Measurements from ENCODE around the gene CD300C. TPM values are rescaled to one million over a fixed set of nuclear protein-coding genes. Genes with fewer than 3 reads are reported as not detected.
"Not testable (repeated sequence)": the region's sequence is repeated elsewhere in the genome, so short reads cannot be mapped to it uniquely, and the experiment has no call there.

The CD300C gene
- polyA plus RNA-seq, 1 experiment, result not detected

DNA sequence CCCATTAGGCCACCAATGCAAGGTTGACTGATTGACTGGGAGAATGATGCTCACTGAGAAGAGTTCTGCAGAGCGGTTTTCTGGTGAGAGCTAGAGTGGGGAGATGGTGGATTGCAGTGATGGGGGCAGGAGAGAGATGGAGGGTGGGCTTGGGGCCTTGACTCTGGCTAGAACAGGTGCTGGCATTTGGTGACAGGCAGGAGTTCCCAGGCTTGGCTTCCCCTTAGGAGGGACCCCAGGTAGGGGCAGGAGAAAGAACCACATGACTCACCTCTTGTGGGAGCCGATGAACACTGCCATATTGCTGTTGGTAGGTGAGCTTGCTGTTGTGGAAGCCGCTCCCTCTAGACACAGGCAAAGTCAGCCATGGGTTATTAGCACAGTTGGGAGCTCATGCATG is 22.6 kb downstream of the CD300C start:
- ChIA-PET POLR2A (no interaction called here), CTCF (no interaction called here)
- DNase-seq (ENCODE audit: low read depth, low spot score), result no peak
- Histone ChIP-seq H3K4me3 (ENCODE audit: low read depth, low read length) (no peak overlapping the region), H3K27ac (ENCODE audit: low read depth, low read length) (no peak overlapping the region), H3K27me3 (ENCODE audit: control insufficient read depth, insufficient read depth, low read length) (no peaks in the 10 kb centered on the region), H3K9me3 (ENCODE audit: control insufficient read depth, insufficient read depth, low read length) (peaks cover 30% of the 10 kb centered on the region)
- TF ChIP-seq, protein P1, sequence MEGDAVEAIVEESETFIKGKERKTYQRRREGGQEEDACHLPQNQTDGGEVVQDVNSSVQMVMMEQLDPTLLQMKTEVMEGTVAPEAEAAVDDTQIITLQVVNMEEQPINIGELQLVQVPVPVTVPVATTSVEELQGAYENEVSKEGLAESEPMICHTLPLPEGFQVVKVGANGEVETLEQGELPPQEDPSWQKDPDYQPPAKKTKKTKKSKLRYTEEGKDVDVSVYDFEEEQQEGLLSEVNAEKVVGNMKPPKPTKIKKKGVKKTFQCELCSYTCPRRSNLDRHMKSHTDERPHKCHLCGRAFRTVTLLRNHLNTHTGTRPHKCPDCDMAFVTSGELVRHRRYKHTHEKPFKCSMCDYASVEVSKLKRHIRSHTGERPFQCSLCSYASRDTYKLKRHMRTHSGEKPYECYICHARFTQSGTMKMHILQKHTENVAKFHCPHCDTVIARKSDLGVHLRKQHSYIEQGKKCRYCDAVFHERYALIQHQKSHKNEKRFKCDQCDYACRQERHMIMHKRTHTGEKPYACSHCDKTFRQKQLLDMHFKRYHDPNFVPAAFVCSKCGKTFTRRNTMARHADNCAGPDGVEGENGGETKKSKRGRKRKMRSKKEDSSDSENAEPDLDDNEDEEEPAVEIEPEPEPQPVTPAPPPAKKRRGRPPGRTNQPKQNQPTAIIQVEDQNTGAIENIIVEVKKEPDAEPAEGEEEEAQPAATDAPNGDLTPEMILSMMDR (IDR thresholded peaks at IDR 0.05; ENCODE audit: low read depth, low read length), result no peak

DNA sequence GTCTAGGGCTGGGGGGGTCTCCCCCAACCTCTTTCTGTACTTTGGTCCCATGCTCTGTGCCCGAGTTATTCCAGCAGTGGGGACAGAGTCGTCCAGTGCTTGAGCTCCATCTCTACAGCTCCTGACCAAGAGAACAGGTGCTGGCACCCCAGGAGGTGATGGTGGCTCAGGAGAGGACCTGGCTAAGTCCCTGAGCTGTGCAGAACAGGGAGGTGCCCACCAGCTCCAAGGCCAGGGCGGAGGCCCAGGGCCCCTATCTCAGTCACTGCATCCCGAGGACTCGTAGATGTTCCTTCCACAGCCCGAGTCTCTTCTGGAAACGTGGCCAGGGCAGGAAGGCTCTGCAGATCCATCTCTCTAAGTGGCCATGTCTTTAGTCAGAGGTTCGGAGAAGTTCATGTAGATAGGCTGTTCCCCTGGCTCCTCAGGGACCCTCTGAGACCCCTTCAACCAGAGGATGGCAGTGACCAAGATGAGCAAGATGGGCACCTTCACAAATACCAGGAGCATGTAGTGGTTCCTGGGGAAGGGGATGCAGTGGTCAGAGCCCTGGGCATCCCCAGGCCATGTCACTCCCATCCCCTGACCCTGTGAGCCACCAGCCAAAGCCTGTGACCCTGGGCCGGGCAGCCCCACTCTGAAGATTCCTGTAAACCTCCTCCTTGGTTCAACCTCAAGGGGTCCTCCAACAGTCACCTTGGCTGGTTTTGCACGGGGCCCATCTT is 23.4 kb downstream of the CD300C start:
- peaks cover 30% of the 10 kb centered on the region for H3K9me3 ChIP-seq (ENCODE audit: control insufficient read depth, insufficient read depth, low read length)
- TF ChIP-seq, protein P1 (IDR thresholded peaks at IDR 0.05; ENCODE audit: low read depth, low read length), result no peak
- ChIA-PET POLR2A (no interaction called here), CTCF (no interaction called here)
- H3K27ac ChIP-seq (ENCODE audit: low read depth, low read length), result no peak overlapping the region
- H3K27me3 ChIP-seq (ENCODE audit: control insufficient read depth, insufficient read depth, low read length), result no peaks in the 10 kb centered on the region
- H3K4me3 ChIP-seq (ENCODE audit: low read depth, low read length), result no peak overlapping the region
- no peak for DNase-seq (ENCODE audit: low read depth, low spot score)

DNA sequence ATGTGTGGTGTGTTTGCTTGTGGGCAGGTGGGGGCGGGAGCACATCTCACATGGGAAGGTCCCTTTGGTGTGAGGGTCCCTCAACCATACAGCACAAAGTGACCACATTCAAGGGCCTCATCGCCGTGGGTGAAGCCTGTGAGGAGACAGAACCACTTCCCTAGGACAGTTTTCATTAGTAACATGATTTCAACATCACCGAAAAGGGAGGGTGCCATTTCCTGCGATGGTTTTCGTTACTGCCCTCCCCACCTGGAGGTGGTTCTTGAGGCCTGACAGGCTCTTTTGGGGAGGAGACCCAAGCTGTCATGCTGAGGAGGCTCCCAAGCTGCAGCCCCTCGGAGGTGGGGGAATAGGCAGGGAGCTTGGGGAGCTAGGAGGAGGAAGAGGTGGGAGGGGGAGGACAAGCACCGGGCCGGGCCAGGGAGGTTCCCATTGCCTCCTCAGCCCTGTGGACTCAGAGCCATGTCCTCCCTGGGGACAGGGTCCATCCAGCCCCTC is 24.2 kb downstream of the CD300C start:
- DNase-seq (ENCODE audit: low read depth, low spot score), result no peak
- ChIA-PET POLR2A (no interaction called here), CTCF (no interaction called here)
- H3K27ac ChIP-seq (ENCODE audit: low read depth, low read length), result no peak overlapping the region
- H3K4me3 ChIP-seq (ENCODE audit: low read depth, low read length), result no peak overlapping the region
- TF ChIP-seq, protein P1 (IDR thresholded peaks at IDR 0.05; ENCODE audit: low read depth, low read length), result no peak
- no peaks in the 10 kb centered on the region for H3K27me3 ChIP-seq (ENCODE audit: control insufficient read depth, insufficient read depth, low read length)
- peaks cover 30% of the 10 kb centered on the region for H3K9me3 ChIP-seq (ENCODE audit: control insufficient read depth, insufficient read depth, low read length)

DNA sequence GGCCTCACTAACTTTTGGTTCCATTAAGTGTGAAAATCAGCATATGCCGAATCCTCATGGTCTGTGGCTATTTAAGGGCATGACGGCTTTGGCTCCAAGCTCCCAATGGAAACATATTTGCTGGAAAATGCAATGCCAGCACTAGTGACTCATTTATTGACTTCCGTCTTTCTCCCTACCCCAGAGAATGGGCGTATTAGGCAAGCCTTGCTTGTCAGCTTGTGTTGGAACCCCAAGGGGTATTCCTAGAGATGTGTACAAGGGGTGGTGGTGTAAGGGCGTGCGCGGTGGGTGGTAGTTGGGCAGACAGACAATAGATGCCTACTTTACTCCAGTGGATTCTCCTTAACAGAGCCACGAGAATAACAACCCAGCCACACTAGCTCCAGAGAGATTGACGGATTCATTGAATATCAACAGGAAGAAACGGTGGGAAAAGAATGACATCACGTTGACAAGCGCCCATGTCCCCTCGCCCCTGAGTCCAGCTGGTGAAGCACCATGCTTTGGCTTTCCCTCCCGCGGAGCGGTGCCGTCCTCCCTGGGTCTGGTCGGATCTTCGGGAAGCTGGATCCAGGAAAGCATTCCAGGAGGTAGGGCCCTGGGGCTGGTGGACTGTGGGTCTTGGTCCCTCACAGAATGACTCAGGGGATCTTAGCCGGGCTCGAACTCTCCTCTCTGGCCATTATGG is 25.0 kb downstream of the CD300C start:
- no peak overlapping the region for H3K4me3 ChIP-seq (ENCODE audit: low read depth, low read length)
- peaks cover 30% of the 10 kb centered on the region for H3K9me3 ChIP-seq (ENCODE audit: control insufficient read depth, insufficient read depth, low read length)
- no peaks in the 10 kb centered on the region for H3K27me3 ChIP-seq (ENCODE audit: control insufficient read depth, insufficient read depth, low read length)
- TF ChIP-seq, protein P1 (IDR thresholded peaks at IDR 0.05; ENCODE audit: low read depth, low read length), result no peak
- POLR2A ChIA-PET, result no interaction called here
- DNase-seq (ENCODE audit: low read depth, low spot score), result no peak
- no peak overlapping the region for H3K27ac ChIP-seq (ENCODE audit: low read depth, low read length)
- CTCF ChIA-PET, result no interaction called here

DNA sequence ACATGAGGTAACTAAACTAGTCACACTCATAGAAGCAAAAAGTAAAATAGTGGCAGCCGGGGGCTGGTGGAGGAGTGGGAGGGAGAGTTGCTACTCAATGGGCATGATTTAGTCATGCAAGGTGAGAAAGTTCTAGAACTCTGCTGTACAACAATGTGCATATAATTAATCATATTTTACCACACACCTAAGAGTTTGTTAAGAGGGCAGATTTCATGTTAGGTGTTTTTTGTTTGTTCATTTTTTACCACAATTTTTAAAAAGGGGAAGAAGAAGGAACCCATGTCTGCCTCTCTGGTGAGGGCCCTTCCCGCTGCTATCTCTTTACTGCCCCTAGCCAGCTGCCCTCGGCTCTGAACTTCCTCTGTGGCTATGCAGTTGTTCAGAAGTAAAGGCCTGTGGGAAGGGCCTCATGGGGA is 25.9 kb downstream of the CD300C start:
- CTCF ChIA-PET, result no interaction called here
- DNase-seq (ENCODE audit: low read depth, low spot score), result no peak
- Histone ChIP-seq H3K27ac (ENCODE audit: low read depth, low read length) (no peak overlapping the region), H3K27me3 (ENCODE audit: control insufficient read depth, insufficient read depth, low read length) (no peaks in the 10 kb centered on the region), H3K4me3 (ENCODE audit: low read depth, low read length) (no peak overlapping the region), H3K9me3 (ENCODE audit: control insufficient read depth, insufficient read depth, low read length) (peaks cover 30% of the 10 kb centered on the region)
- TF ChIP-seq, protein P1 (IDR thresholded peaks at IDR 0.05; ENCODE audit: low read depth, low read length), result no peak
- POLR2A ChIA-PET, result no interaction called here

DNA sequence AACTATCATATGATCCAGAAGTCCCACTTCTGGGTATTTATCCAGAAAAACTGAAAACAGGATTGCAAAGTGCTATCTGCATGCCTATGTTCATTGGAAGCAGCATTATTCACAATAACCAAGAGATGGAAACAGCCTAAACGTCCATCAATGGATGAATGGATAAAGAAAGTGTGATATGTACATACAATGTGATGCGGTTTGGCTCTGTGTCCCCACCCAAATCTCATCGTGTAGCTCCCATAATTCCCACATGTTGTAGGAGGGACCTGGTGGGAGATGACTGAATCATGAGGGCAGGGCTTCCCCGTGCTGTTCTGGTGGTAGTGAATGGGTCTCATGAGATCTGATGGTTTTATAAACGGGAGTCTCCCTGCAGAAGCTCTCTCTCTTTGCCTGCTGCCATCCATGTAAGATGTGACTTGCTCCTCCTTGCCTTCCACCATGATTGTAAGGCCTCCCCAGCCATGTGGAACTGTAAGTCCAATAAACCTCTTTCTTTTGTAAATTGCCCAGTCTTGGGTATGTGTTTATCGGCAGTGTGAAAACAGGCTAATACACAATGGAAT is 27.4 kb downstream of the CD300C start:
- H3K4me3 ChIP-seq (ENCODE audit: low read depth, low read length); H3K27ac ChIP-seq (ENCODE audit: low read depth, low read length); H3K27me3 ChIP-seq (ENCODE audit: control insufficient read depth, insufficient read depth, low read length); POLR2A ChIA-PET; CTCF ChIA-PET; DNase-seq (ENCODE audit: low read depth, low spot score): not testable (repeated sequence)
- peaks cover 38% of the 10 kb centered on the region for H3K9me3 ChIP-seq (ENCODE audit: control insufficient read depth, insufficient read depth, low read length)

Measured in AG04450 (cell line).